ENCODE data around the gene CCM2. TPM values are rescaled to one million over a fixed set of nuclear protein-coding genes. Genes with fewer than 3 reads are reported as not detected.

The CCM2 gene
- total RNA-seq, 2 experiments from 2014 or later = 58.9 to 89.1 TPM

- POLR2A ChIA-PET = interaction anchor here (0.7 to 1.2 kb wide), 2 partner anchors 20 to 47 kb away, joined by 4 to 6 read pairs; no protein-coding TSS in a partner anchor
- BruUV-seq (replicated peaks) = no TSS peak
- H3K4me2 ChIP-seq (ENCODE audit: low read length) = no peak overlapping the region
These were observed 48.7 kb downstream of the CCM2 start for GRCh38 chr7:45048748-45049147.

GRCh38 chr7:45050198-45050597 is 50.2 kb downstream of the CCM2 start:
- Histone ChIP-seq H4K20me1 (ENCODE audit: insufficient read depth, low read length) (peaks cover 6% of the 10 kb centered on the region; the same call in 1 of the 2 replicates), H3K4me1 (ENCODE audit: insufficient read depth, low read length, poor library complexity, severe bottlenecking) (no peaks in the 10 kb centered on the region), H3K27ac (ENCODE audit: low read depth, low read length, poor library complexity, severe bottlenecking) (no peak overlapping the region), H3K4me3 (ENCODE audit: low read depth, low read length, poor library complexity, severe bottlenecking) (no peak overlapping the region), H2AFZ (ENCODE audit: low read length) (no peak overlapping the region), H3K9me2 (ENCODE audit: insufficient read depth, low read length) (no peaks in the 10 kb centered on the region), H3K9me3 (ENCODE audit: low read length) (no peaks in the 10 kb centered on the region), H3K36me3 (ENCODE audit: insufficient read depth, low read length) (peaks cover 96% of the 10 kb centered on the region), H3K79me2 (ENCODE audit: insufficient read depth, low read depth, low read length) (peaks cover 14% of the 10 kb centered on the region), H3K4me2 (ENCODE audit: low read length) (no peak overlapping the region)
- ChIA-PET POLR2A (no interaction called here), CTCF (ENCODE audit: unreplicated experiment) (no interaction called here)
- no peak for DNase-seq (ENCODE audit: low spot score)
- intact Hi-C loops (cut with micrococcal nuclease; ENCODE audit: unreplicated experiment) = no loop called here
- TF ChIP-seq EZH2phosphoT487 (IDR thresholded peaks at IDR 0.05; ENCODE audit: borderline replicate concordance, low read depth, low read length) (no peak), CTCF (conservative IDR thresholded peaks at IDR 0.05; ENCODE audit: low read length) (no peak)
- no TSS peak for BruUV-seq (replicated peaks)

More at GRCh38 chr7:45048748-45049147, 48.7 kb downstream of the CCM2 start:
- Histone ChIP-seq H3K9me2 (ENCODE audit: insufficient read depth, low read length) (no peaks in the 10 kb centered on the region), H2AFZ (ENCODE audit: low read length) (no peak overlapping the region), H3K27ac (ENCODE audit: low read depth, low read length, poor library complexity, severe bottlenecking) (no peak overlapping the region), H3K79me2 (ENCODE audit: insufficient read depth, low read depth, low read length) (peaks cover 14% of the 10 kb centered on the region), H4K20me1 (ENCODE audit: insufficient read depth, low read length) (peaks cover 9% of the 10 kb centered on the region; the same call in 1 of the 2 replicates), H3K36me3 (ENCODE audit: insufficient read depth, low read length) (peaks cover 96% of the 10 kb centered on the region), H3K9me3 (ENCODE audit: low read length) (no peaks in the 10 kb centered on the region), H3K4me3 (ENCODE audit: low read depth, low read length, poor library complexity, severe bottlenecking) (no peak overlapping the region), H3K4me1 (ENCODE audit: insufficient read depth, low read length, poor library complexity, severe bottlenecking) (no peaks in the 10 kb centered on the region)
- intact Hi-C loops (cut with micrococcal nuclease; ENCODE audit: unreplicated experiment) = no loop called here
- no peak for DNase-seq (ENCODE audit: low spot score)
- CTCF ChIA-PET (ENCODE audit: unreplicated experiment) = no interaction called here
- TF ChIP-seq EZH2phosphoT487 (IDR thresholded peaks at IDR 0.05; ENCODE audit: borderline replicate concordance, low read depth, low read length) = no peak
- TF ChIP-seq CTCF (conservative IDR thresholded peaks at IDR 0.05; ENCODE audit: low read length) = no peak

- H3K36me3 ChIP-seq (ENCODE audit: insufficient read depth, low read length) = peaks cover 96% of the 10 kb centered on the region
- ChIA-PET POLR2A (interaction anchor here (1.7 kb wide), 1 partner anchor 50 kb away, joined by 4 read pairs; no protein-coding TSS in a partner anchor), CTCF (ENCODE audit: unreplicated experiment) (no interaction called here)
- no peak overlapping the region for H2AFZ ChIP-seq (ENCODE audit: low read length)
- H3K9me2 ChIP-seq (ENCODE audit: insufficient read depth, low read length) = no peaks in the 10 kb centered on the region
- no peak for DNase-seq (ENCODE audit: low spot score)
- intact Hi-C loops (cut with micrococcal nuclease; ENCODE audit: unreplicated experiment) = no loop called here
- no peaks in the 10 kb centered on the region for H3K4me1 ChIP-seq (ENCODE audit: insufficient read depth, low read length, poor library complexity, severe bottlenecking)
- no peak overlapping the region for H3K4me2 ChIP-seq (ENCODE audit: low read length)
- peaks cover 20% of the 10 kb centered on the region for H3K79me2 ChIP-seq (ENCODE audit: insufficient read depth, low read depth, low read length)
- no peak overlapping the region for H3K27ac ChIP-seq (ENCODE audit: low read depth, low read length, poor library complexity, severe bottlenecking)
- no peak overlapping the region for H3K4me3 ChIP-seq (ENCODE audit: low read depth, low read length, poor library complexity, severe bottlenecking)
- no peaks in the 10 kb centered on the region for H3K9me3 ChIP-seq (ENCODE audit: low read length)
- H4K20me1 ChIP-seq (ENCODE audit: insufficient read depth, low read length) = 0 out of 2 replicates have a peak, but pooled peaks cover 6% of the 10 kb centered on the region
- no TSS peak for BruUV-seq (replicated peaks)
- TF ChIP-seq EZH2phosphoT487 (IDR thresholded peaks at IDR 0.05; ENCODE audit: borderline replicate concordance, low read depth, low read length) (no peak), CTCF (conservative IDR thresholded peaks at IDR 0.05; ENCODE audit: low read length) (no peak)
These were observed 52.0 kb downstream of the CCM2 start for GRCh38 chr7:45052011-45052410.
